Left lobe of liver (tissue), 2 donors: Measurements from ENCODE around the gene TPK1. TPM values are rescaled to one million over a fixed set of nuclear protein-coding genes. Genes with fewer than 3 reads are reported as not detected.
A peak's percentile ranks its signal among the peaks of the same experiment; 100 is the strongest.

Experiments used
- ATAC-seq: fragments of 200-7000 bp; cut with Tn5 transposase; one replicate; pipeline ENCODE4 v1.9.1; 2020; ENCODE audit warnings: mild to moderate bottlenecking, moderate library complexity
- DNase-seq: peaks from one replicate; pipeline ENCODE4 v3.0.0-alpha.2; 2020; ENCODE audit warnings: low spot score
- total RNA-seq: library from RNA; stranded (reverse); gene quantifications from one replicate; pipeline ENCODE4 v1.2.1, GENCODE V29; 2021
- donor health status: DM: no; HTN: no; CAD: no; lungs with moderate emphysema.
- donor health status: DM: no; HTN: yes; CAD: no.

Gene TPK1
- total RNA-seq: 3.7 TPM

DNA sequence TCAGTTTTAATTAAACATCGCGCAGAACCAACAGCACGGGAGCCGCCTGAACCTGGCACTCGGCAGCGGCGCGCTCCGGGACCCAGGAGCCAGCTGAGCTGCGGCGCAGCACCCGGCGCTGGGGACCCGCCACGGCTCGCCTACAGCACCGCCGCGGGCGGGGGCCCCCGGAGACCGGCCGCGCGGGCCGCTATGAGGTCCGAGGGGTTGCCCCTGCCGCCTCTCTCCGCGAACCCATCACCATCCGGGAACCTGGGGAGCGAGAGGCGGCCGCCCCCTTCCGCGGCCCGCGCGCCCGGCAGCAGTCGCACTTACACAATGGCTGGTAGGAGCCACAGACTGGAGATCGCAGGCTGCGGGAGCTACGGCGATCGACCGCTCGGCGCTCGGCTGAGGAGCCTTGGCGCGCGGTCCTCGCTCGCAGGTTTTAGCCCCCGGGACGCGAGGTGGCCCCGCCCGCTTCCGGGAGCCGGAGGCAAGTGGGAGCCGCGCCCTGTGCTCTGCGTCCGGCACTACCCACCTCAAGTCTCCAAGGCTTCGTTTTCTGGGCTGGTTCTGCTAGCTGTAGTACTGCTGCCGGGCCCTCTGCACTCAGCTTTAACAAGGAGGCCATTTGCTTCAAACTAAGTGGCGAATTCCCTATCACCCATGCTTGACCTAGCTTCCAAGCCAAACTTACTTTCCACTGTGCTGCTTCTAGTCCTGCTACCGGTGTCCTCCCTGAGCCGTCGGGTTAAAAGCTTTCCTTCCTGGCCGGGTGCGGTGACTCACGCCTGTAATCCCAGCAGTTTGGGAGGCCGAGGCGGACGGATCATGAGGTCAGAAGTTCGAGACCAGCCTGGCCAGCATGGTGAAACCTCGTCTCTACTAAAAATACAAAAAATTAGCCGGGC is at the start of gene TPK1:
Gene TPK1 (minus strand): TSS at position 402 of the 893 bp plus-strand sequence. CDS start 451 bp downstream, outside the sequence.
- DNase-seq (peak; percentile 92), ATAC-seq (peak; percentile 94)

DNA sequence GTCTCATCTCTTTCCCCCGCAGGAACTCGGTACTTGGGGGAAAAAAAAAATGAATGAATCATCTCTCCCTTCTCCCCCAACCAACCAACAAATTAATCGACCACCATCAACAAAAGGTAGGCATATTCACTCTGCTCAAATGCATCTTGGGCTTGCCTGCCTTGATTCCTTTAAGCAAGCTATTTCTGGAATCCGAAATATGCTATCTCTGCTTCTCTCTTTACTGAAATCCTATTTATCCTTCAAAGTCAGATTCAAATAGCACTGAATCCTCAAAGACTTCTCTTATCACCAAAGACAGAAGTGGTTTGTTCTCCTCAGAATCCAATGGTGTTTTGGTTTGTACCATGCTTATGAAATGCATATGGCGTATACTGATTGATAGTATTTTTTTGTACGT is 49.6 kb upstream of the TPK1 start:
- no peak for ATAC-seq
- DNase-seq: no peak

DNA sequence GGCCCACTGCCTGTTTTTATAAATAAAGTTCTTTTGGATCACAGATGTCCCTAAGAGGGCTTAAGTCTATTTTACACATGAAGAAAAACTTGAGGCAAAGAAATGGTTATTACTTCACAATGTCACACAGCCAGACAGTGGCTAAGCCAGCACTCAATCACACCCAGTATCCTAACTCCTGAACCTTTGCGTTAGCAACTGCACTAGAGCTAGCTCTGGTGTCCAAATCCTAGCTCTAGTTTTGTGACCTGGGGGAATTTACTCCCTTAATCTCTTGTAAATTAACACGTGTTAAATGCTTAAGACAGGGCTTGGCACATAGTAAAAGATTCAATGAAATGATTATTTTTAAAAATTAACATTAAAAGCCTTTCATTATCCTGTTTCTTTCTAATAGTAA is 49.0 kb upstream of the TPK1 start:
- ATAC-seq (no peak), DNase-seq (no peak)

DNA sequence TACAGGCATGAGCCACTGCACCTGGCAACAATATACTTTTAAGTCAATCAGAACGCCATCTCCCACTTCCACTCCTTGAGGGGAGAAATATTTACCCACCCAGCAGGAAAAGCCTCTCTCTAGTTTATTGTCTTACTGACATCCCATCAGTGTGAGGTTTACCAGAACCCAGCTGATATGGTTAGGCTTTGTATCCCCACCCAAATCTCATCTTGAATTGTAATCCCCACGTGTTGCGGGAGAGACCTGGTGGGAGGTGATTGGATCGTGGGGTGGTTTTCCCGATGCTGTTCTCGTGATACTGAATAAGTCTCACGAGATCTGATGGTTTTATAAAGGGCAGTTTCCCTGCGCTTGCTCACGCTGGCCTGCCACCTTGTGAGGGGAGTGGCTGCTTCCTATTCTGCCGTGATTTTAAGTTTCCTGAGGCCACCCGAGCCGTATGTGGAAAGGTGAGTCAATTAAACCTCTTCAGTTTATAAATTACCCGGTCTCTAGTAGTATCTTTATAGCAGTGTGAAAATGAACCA is 37.5 kb upstream of the TPK1 start:
- ATAC-seq (no peak), DNase-seq (no peak)

DNA sequence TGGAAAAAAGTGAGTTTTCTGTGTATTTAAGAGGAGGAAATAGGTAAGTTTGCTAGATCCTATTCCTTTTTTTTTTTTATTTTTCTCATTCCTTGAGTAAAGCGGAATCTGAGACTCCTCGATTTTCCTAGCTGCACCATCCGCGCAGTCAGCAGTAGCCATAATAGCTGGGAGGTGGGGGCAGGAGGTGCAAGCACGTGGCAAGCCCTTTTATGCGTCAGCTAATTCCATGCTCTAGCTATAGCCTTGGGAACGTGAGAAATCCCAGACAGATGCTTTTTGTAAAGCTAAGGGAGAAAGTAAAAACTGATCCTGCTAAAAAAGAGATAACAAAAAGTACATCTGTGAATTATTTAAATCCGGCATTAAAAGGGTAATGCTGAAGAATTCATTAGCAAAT is 33.2 kb upstream of the TPK1 start:
- ATAC-seq: no peak

DNA sequence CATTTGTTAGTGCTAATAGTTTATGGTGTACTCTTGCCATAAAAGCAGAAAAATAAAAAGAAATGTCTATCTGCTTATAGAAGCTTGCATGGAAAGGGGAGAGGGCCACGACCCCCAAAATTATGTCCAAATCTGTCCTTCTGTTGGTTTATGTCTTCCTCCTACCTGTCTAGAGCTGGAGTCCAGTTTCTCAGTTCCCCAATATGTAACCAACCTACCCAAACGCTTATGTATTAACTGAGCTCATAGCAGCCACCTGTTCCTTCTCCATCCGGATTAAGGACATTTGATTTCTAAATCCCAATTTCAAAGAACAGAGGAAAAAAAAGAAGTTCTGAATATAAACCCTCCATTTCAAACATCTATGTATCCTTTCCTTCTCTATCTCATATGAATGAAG is 30.3 kb upstream of the TPK1 start:
- DNase-seq (no peak), ATAC-seq (no peak)

More for the DNA sequence above, 33.2 kb upstream of the TPK1 start:
- no peak for DNase-seq

DNA sequence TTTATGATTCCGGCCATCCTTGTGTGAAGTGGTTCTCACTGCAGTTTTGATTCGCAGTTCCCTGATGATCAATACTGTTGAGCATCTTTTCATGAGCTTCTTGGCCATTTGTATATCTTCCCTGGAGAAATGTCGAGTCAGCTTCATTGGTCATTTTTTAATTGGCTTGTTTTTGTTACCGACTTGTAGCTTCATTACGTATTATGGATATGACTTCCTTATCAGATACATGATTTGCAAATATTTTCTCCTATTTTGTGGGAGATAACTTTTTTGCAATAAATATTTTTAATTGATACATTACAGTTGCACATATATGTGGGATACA is 27.4 kb upstream of the TPK1 start:
- no peak for ATAC-seq
- no peak for DNase-seq

DNA sequence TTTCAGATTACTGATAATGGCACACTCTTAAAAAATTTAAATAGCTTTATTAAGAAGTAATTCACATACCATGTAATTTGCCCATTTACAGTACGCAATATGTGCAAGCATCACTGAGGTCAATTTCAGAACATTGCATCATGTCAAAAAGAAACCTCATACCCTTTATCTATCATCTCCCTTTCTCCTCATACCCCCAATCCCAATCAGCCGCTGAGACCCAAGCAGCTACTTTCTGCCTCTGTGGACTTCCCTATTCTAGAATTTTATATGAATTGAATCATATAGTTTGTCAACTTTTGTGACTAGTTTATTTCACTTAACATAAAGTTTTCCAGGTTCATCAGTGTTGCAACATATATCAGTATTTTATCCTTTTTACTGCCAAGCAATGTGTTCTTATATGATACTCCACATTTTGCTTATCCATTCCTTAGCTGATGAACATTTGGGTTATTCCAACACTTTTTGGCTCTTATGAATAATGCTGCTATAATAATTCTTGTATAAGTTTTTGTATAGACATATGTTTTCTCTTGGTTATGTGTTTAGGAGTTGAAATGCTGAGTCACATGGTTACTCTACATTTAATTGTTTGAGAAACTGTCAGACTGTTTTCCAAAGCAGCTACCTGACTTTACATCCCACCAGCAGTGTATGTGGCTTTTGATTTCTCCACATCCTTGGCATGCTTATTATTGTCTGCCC is 26.9 kb upstream of the TPK1 start:
- ATAC-seq: no peak
- DNase-seq: no peak

DNA sequence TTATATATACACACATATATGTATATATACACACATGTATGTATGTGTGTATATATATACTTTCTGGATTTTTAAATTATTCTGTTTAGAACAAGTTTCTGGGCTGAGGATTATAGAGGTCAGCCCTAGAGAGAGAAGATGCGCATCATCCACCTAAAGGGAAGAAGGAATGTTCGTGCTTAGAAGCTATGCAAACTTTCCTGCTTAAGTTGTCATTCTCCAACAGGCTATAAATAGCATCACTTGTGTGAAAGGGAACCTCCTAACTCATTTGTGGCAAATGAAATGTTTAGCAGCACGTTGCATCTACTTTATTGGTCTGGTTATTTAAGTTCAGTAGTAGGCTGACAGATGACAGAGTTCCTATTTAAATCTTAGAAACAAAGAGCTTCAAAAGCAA is 23.9 kb upstream of the TPK1 start:
- ATAC-seq: no peak
- no peak for DNase-seq

DNA sequence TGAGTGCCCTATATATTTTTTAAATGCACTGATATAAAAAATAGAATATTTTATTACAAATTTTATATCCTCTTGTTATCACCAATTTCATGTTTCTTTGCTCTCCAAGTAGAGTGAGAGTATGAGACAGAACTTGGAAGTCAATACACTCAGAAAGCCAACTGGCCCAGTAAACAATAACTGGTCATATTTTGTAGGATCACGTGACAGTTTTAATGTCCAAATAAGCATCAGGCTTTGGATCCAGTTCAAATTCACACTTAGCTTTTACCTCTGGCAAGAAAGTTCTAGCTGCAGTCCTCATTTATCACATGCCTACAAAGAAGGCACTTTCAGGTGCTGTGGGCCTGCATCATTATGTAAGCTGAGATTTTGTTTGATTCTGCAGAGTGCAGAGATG is 21.6 kb upstream of the TPK1 start:
- ATAC-seq (no peak), DNase-seq (no peak)

DNA sequence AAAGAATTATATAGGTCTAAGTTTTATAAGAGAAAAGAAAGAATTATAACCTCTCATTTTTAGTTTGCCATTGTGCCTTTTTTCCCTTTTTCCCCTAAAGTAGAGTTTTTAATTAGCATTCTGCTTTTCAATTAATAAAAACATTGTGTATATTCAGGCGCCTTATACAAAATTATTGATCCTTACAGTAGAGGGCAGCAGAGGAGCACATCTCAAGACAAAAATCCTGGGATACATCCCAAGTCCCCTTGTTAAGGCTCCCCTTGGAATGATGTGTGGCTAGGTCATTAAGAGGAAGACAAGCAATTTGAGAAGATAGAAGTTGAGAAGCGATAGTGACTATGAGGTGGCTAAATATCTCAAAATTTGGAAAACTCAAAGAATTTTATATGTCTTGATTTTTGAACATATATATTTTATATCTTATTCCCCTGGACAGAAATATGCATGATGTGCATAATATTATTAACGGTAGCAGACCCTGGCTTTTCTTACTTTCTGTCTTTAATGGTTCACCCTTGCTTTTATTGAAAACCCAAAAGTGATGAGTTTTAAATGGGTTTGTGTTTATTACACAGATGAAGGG is 19.1 kb upstream of the TPK1 start:
- DNase-seq: no peak
- ATAC-seq: no peak

DNA sequence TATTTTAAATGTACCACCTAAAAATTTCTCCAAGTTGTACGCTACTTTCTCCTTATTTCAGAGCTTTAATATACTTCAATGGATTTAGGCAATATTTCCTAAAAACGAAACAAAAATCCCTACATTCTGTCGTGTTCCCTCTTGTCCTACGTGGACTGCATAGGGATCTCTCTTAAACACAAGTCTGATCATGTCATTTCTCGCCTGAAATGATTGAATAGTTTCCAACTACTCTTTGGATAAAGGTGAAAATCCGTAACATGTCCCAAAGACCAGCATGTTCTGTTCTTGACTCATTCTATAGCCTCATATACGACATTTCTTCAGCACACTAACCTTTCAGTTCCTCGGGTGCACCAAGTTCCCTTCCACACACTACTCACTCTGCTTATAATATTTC is 17.7 kb upstream of the TPK1 start:
- DNase-seq (no peak), ATAC-seq (no peak)

DNA sequence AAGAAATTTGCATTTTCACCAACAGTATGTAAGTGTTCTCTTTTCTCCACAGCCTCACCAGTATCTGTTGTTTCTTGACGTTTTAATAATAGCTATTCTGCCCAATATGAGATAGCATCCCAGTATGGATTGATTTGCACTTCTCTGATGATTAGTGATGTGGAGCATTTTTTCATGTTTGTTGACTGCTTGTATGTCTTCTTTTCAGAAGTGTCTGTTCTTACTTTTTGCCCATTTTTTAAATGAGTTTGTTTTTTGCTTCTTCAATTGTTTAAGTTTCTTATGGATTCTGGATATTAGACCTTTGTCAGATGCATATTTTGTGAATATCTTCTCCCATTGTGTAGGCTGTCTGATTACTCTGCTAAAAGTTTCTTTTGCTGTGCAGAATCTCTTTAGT is 12.2 kb upstream of the TPK1 start:
- no peak for DNase-seq
- ATAC-seq: no peak

DNA sequence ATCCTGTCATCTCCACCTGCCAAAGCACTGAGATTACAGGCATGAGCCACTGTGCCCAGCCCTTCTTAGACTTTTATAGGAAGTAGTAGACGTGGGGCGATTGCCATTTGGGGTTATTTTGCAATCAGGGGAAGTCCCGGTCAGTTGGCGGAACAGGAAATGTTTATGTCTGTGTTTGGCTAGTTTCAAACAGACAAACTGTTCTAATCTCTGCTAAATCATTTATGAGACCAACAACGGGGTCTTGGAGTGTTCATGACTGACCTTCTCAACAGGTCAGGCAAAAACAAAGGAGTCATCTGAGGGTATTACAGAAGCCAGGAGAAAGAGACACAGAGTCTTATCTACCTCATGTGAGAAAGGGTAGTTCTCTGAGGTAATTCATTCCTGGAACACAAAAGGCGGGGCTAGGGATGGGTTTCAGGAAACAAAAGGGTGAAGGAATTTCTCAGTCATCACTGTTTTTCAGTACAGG is 6.6 kb upstream of the TPK1 start:
- DNase-seq (no peak), ATAC-seq (peak; percentile 45)

DNA sequence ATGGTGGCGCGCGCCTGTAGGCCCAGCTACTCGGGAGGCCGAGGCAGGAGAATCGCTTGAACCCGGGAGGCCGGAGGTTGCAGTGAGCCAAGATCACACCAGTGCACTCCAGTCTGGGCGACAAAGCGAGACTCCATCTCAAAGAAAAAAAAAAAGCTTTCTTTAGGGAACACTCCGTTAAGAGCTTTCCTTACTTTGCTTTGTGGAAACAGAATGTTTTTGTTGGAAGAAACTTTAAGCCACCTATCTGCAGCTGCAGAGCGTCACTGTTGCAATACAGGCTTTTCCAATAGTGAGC is 641 bp upstream of the TPK1 start:
- no peak for ATAC-seq
- no peak for DNase-seq

DNA sequence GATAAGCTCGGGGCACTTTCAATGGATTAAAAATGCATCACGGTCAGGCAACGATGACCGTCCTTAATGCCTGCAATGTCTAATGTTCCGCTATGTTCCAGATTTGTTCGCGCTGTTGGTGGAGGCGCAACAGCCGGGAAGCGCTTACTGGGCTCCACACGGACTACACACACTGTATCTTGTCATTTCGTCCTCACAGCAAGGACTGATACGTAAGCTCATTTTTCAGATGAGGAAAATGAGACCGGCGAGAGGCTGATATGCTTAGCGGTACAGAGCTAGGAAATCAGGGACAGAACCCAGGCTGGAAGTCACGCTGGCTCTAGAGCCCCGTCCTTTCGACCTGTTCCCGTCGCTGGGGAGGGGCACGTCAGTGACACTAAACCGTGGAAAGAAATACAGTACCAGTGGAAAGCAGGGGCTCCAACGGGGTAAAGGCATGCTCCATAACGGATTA is 670 bp downstream of the TPK1 start:
- ATAC-seq (peak; percentile 72), DNase-seq (peak; percentile 68)

DNA sequence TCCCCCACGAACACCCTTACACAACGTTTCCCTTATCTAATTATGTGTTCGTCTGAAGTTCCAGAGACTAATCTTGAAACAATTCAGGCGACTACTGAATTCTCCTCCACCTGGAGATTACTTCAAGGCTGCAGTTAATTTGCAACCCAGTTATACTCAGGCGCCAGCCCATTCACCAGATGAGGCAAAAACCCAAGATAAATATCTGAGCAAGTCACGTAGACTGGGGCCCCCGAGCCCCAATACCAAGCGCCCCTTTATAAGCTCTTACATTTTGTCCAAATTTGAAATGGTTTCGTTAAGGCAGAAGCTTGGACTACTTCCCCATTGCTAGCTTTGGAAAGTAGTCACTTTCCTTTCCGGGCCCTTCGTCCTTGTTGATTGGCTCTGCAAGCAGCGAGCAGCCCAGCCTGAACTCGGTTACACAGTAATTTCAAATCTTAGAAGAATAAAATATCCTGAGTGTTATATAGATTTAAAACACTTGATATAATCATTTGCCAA is 1.2 kb downstream of the TPK1 start:
- no peak for DNase-seq
- ATAC-seq: peak; percentile 17

DNA sequence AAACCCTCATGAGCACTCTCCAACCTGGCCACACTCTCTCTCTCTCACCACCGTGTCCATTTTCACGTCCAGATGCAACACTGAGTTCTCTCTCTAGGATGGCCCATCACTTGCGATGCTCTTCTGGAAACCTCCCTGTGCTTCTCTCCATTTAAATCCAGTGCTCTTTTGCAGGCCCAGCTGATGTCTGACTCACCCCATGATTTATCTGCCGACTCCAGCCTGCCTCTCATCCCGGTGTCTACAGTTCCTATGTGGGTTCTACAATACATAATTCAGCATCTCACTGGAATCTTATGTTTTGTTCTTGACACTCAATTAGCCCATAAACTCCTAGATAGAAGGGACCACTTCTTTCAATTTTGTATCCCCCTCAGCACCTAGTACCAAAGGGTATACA is 5.0 kb downstream of the TPK1 start:
- DNase-seq: no peak
- ATAC-seq: no peak

DNA sequence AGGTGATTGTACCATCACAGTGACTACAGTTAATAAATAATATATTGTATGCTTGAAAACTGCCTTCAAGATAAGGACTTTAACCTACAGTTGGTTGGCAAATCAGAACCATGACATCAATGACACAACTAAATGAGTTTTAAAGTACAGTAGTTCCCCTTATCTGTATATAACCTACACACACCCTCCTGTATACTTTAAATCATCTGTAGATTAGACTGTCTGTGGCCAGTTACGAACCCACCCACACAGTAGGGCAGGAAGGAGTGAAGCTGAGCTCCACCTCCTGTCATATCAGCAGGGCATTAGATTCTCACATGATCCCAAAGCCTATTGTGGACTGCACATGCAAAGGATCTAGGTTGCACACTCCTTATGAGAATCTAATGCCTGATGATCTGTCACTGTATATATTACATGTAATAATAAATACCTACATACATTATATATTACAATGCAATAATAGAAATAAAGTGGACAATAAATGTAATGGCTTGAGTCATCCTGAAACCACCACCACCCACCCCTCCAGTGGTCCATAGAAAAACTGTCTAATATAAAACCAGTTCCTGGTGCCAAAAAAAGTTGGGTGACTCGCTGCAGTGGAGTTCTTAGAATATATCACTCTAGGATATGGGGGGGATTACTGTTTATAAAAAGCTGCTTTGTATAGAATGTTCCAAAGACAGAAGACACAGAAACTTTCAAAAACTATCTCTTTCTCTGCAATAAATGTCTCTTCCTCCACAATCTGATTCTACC is 5.6 kb downstream of the TPK1 start:
- DNase-seq: no peak
- ATAC-seq: no peak

DNA sequence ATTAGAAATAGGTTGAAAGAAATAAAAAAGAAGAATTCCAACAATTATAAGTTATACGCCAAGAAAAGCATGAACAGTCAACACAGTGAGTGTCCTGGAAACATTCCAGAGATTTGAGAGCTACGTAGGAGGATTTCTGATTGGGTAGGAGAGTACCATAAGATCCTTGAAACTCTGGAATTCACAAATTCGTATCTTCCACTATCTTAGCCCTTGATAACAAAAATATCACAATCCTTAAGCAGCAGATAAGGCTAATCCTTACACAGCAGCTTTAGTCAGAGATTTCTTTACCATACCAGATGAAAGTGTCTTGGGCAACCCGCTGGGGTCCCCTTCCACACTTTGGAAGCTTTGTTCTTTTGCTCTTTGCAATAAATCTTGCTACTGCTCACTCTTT is 8.2 kb downstream of the TPK1 start:
- DNase-seq (no peak), ATAC-seq (no peak)

DNA sequence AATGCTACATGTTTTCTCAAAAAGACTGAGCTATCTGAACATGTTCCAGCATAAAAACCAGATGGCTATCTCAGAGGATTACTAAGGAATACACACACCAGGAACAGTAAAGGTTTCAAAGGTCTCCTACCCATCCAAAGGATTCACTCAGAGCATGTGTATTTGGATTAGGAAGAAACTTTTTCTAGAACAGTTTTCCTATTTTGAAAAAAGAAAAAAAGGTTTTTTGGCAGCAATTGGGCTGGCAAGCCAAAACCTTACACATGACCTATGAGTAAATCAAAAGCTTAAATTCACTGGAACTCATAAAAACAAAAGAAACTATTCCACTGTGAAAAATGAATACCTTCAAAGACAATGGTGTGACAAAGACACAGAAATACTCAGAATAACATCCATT is 9.6 kb downstream of the TPK1 start:
- DNase-seq (no peak), ATAC-seq (no peak)
